Measurements from ENCODE around the gene ZNF587. TPM values are rescaled to one million over a fixed set of nuclear protein-coding genes. Genes with fewer than 3 reads are reported as not detected.
"Not testable (repeated sequence)": the region's sequence is repeated elsewhere in the genome, so short reads cannot be mapped to it uniquely, and the experiment has no call there.

Gene ZNF587
- total and polyA plus RNA-seq, 2 of the 8 experiments (the other 6 are each of a cell fraction or from before 2014, with no cell fraction given), result 18.1 to 42.1 TPM

DNA sequence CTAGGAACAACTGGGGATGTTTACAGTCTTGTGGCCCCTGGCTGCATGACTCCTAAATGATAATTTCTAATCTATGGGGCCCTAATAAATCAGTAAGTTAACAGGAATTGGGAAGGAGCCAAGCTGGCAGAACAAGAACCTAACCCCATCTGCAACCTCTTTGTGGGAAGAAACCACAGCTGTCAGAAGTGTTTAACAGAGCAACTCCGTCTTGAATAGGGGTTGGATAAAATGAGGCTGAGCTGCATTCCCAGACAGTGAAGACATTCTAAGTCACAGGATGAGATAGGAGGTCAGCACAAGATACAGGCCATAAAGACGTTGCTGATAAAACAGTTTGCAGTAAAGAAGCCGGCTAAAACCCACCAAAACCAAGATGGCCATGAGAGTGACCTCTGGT, 41.0 kb downstream of the ZNF587 start:
- H3K14ac ChIP-seq (ENCODE audit: insufficient read length); H4K8ac ChIP-seq (ENCODE audit: extremely low read depth, insufficient read depth, low read length); H3K27ac ChIP-seq (ENCODE audit: low read depth, low read length); H2AFZ ChIP-seq (ENCODE audit: low read length); H2BK20ac ChIP-seq (ENCODE audit: low read length); FAIRE-seq; H3K18ac ChIP-seq (ENCODE audit: extremely low read depth, low read length); H3K23me2 ChIP-seq (ENCODE audit: low read depth, low read length); H3K79me1 ChIP-seq (ENCODE audit: low read depth, low read length); H4K91ac ChIP-seq (replicated peaks; ENCODE audit: insufficient read length, low read length); H3K4me1 ChIP-seq (replicated peaks in 1 of 4; ENCODE audit: control insufficient read depth in 3 of 4, insufficient read depth in 4 of 4, low read length in 3 of 4); H3K9ac ChIP-seq (replicated peaks in 1 of 4; ENCODE audit: extremely low read depth in 1 of 4, low read depth in 3 of 4, low read length in 3 of 4); H3K4ac ChIP-seq (replicated peaks; ENCODE audit: insufficient read length, low read depth, low read length); H2BK120ac ChIP-seq (replicated peaks; ENCODE audit: low read depth, low read length); DNase-seq (ENCODE audit: low read depth in 1 of 2, low spot score in 2 of 2); H2BK5ac ChIP-seq (ENCODE audit: low read depth, low read length); H3K56ac ChIP-seq (replicated peaks; ENCODE audit: insufficient read length, low read depth, low read length); H2BK12ac ChIP-seq (ENCODE audit: low read depth, low read length); H4K20me1 ChIP-seq (replicated peaks in 1 of 2; ENCODE audit: control insufficient read depth in 1 of 2, insufficient read depth in 2 of 2, low read length in 2 of 2); H3K4me2 ChIP-seq (ENCODE audit: insufficient read depth in 1 of 2, low read depth in 2 of 2, low read length in 2 of 2); H2BK15ac ChIP-seq (ENCODE audit: low read length); H3K23ac ChIP-seq (ENCODE audit: insufficient read length); H3K9me3 ChIP-seq (ENCODE audit: insufficient read depth in 2 of 2, low read depth in 1 of 2, low read length in 1 of 2); H3K4me3 ChIP-seq (ENCODE audit: extremely low read depth in 1 of 4, insufficient read depth in 2 of 4, low read depth in 3 of 4, low read length in 4 of 4); H2AK5ac ChIP-seq (ENCODE audit: low read depth, low read length); H4K5ac ChIP-seq (ENCODE audit: insufficient read length, low read depth, low read length); H3K27me3 ChIP-seq (replicated peaks in 1 of 4; ENCODE audit: control insufficient read depth in 3 of 4, extremely low read depth in 1 of 4, insufficient read depth in 3 of 4, low read length in 3 of 4): not testable (repeated sequence)
- H3K79me2 ChIP-seq (ENCODE audit: control insufficient read depth in 1 of 2, insufficient read depth in 2 of 2, low read length in 2 of 2), result peaks cover 17 to 31% of the 10 kb centered on the region in 2 experiments
- 98% methylated on average over 3 of the region's 3 CpGs; no CpG with 5 or more reads in 1 of the 2 experiments for WGBS, 2 experiments (ENCODE audit: extremely low coverage in 1 of 2, insufficient coverage in 1 of 2, insufficient read length in 1 of 2, insufficient replicate concordance in 2 of 2, low coverage in 1 of 2, low lambda C conversion rate in 2 of 2, missing lambda C conversion rate in 1 of 2)
- H3K36me3 ChIP-seq (ENCODE audit: control insufficient read depth in 2 of 4, insufficient read depth in 4 of 4, low read length in 3 of 4), result peaks cover 0 to 10% (median 2%) of the 10 kb centered on the region in 4 experiments; a peak in 4 of 8 replicates
- POLR2A ChIA-PET (ENCODE audit: partially characterized antibody), result interaction anchor here (1.2 to 11.1 kb wide), 2 partner anchors 13 to 42 kb away, joined by 3 to 103 read pairs; partner anchors contain the start of gene ZNF587
- CTCF ChIA-PET (ENCODE audit: partially characterized antibody), result interaction anchor here (1.0 kb wide), 1 partner anchor 10 kb away, joined by 3 read pairs; no protein-coding TSS in a partner anchor

All from H1 (cell line).